ENCODE measurements around the gene LRAT.

DNA sequence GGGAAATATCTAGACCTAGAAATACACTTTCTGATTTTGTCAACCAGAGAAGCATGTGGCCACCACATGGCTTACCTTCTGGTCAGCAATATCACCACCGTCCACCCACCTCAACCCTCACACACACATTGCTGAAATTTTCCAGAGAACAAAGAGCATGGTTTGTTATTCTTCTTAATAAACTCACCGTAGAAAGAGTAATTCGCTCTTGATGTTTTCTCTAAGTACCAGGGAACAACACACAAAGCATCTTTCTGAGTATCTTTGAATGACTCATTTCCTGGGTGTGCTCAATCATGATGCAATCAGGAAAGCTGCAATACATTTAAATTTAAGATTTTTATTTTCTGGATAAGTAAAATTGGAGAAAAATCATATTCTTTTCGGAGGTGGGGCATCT, 24.7 kb upstream of the LRAT start:
- TF ChIP-seq CTCF (IDR thresholded peaks at IDR 0.05; ENCODE audit: borderline replicate concordance, extremely low read depth, low read length, poor library complexity, severe bottlenecking) (no peak), EZH2 (IDR thresholded peaks at IDR 0.05; ENCODE audit: borderline replicate concordance, low read depth, low read length, severe bottlenecking) (no peak)
